ENCODE data around the gene MRM1.

MRM1 gene, protein sequence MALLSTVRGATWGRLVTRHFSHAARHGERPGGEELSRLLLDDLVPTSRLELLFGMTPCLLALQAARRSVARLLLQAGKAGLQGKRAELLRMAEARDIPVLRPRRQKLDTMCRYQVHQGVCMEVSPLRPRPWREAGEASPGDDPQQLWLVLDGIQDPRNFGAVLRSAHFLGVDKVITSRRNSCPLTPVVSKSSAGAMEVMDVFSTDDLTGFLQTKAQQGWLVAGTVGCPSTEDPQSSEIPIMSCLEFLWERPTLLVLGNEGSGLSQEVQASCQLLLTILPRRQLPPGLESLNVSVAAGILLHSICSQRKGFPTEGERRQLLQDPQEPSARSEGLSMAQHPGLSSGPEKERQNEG

DNA sequence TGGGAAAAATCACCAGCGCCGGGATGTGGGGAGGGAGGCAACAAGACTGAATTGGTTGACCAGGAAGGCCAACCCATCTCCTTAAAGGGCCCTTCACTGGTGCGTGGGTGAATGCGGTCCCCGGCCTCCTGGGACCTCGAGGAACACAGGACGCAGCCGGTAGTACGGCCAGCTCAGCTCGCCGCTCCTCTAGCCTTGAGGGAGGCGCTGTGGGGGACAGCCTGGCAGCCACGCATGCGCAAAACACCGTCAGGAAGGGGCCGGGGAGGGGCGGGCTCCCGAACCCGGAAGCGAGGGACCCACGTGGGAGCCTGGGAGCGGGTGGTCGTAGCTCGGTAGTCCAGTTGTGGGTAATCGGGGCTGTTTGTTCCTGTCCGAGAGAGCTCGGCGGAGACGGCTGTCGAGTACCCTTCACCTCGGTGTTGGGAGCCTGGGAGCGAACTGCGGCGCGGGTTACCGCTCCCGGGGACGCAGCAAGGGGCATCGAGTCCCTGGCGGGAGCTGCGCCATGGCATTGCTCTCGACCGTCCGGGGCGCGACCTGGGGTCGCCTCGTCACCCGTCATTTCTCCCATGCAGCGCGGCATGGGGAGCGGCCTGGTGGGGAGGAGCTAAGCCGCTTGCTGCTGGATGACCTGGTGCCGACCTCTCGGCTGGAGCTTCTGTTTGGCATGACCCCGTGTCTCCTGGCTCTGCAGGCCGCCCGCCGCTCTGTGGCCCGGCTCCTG lies at the start of gene MRM1:
Gene MRM1, plus strand, starts transcription at position 281 of the 727 bp plus-strand sequence. Its CDS starts 228 bp downstream, at position 509.
- peak; percentile 97 for DNase-seq

GRCh38 chr17:36553459-36553858 lies 47.9 kb upstream of the MRM1 start:
- no peak for DNase-seq

GRCh38 chr17:36566081-36566480 lies 35.3 kb upstream of the MRM1 start:
- DNase-seq = no peak

DNA sequence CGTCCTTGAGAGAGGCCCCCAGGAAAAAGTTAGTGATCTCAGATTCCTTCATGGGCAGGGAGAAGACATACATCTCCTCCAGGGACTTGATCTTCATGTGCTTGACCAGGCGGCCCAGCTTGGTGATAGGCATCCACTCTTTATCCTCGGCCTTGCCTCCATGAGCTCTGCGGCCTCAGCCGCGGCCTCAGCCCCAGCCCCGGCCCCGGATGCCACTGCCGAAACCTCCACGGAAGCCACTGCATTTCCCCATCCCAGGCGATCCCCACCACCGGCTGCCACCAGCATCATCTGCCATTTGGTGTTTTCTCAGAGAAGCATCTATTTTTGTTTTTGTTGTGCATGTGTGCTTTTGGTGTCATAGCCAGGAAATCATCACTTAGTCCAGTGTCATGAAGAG lies 26.4 kb upstream of the MRM1 start:
- DNase-seq = no peak

DNA sequence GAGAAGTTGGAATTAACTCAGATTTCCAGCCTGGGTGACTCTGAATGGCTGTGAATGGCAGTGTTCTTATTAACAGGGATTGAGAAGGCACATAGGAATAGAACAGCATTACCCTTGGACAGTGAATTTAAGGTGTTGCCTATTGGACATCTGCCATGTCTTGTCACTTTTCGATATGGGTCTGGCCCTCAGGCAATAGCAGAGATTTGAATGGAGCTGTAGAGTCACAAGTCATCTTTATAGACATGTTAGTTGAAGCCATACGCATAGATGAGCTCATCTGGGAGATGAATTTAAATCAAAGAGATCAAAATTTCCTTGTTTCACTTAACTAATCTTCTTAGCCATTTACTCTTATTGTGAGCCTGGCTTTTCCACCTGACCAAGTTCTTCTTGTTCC lies 24.6 kb upstream of the MRM1 start:
- DNase-seq = no peak

DNA sequence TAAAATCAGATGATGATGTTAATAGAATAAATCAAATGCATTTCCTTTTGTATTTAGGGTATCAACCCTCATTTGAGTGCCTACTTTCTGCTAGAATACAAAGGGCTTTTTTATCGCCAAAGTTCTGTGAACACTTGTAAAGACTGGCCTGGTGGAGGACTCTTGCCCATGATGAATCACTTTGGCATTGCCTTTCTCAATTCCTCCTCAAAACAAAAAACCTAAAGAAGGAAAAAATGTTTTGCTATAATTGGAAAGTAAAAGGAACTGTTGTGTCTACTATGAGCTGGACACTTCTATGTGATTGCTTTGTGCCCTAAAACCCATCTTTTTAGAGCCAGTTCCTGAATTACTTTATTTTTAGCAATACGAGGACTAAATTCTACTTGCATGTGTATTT lies 22.7 kb upstream of the MRM1 start:
- DNase-seq = no peak

GRCh38 chr17:36583787-36584186 lies 17.6 kb upstream of the MRM1 start:
- no peak for DNase-seq

DNA sequence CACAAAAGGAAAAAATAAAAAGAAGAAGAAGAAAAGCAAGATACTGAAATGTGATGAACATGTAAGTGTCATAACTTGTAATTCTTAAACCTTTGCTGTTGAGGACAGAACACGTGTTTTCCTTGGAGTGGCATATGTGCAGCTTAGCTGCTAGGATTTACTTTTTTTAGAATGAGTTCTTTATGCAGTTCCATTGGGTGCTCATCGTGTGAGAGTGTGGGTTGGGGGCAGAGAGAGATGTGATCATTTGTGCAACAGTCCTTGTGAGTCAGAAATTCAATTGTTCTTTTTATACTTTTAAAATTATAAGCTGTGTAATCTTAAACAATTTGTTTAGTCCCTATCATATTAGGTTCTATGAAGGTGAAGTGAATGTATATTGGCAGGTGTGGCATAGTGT lies 15.2 kb upstream of the MRM1 start:
- no peak for DNase-seq

DNA sequence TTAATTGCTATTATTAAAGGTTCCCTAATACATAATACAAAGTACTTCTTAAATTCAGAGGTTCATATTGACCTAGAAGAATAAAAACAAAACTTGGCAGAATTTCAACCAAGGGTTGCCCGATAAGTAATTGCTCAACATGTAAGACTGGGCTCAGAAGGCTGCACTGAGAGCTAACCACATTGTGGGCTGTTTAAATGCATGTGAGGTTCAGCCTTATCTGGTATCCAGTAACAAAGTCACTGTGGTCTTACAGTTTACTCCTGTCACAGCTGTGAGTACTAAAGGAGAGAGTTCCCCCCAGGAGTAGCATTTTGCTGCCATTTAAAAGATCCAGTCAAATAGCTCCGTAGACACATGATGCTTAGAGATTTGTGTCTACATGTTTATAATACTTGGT lies 11.3 kb upstream of the MRM1 start:
- no peak for DNase-seq

DNA sequence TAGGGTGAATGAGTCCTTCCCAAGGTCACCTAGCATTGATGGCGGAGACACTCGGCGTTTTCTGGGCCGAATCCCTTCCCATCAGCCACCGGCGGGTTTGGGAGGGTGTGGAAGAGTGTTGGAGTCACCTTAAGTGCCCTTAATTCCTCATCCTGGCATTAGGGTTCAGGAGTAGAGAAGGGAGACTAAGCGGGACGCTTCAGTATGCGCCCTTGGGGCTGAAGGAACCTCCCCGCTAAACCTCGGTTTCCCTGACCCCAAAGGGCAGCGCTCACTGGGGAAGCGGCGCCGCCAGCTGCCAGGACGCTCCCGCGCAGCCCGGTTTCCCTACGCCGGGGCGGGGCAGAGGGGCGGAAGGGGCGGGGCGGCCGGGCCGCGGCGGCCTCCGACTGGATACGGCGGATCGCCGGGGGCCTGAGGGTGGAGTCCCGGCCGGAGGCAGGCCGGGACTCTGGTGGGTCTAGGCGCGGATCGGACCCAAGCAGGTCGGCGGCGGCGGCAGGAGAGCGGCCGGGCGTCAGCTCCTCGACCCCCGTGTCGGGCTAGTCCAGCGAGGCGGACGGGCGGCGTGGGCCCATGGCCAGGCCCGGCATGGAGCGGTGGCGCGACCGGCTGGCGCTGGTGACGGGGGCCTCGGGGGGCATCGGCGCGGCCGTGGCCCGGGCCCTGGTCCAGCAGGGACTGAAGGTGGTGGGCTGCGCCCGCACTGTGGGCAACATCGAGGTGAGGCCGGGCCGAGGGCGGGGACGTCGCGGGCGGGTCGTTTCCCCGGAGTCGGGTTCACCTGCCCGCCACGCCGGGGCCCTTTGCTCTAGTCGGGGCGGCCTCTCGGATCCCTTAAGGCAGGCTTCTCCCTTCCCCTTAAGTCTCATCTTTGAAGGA lies 9.7 kb upstream of the MRM1 start, which contains the start of gene DHRS11:
Gene DHRS11, plus strand, starts transcription at position 446 of the 882 bp plus-strand sequence. Its CDS starts 131 bp downstream, at position 577.
- DNase-seq = peak; percentile 88

DNA sequence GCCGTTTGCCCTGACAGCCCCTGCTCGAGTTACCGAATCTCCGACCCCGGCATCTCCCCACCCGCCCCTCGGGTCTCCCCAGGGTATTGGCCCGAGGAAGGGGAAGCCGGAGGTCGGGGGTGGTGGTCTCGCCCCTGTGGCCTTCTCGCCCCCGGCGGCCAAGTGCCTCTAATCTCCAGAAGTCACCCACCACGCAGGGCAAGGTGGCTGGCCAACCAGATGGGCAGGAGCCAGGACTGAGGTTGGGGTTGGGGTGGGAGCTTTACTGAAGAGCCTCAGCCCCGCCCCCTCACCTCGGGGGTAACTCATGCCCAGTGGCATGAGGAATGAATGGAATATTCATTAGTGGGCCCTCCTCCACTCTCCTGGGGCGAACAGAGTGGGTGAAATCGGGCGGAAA lies 9.1 kb upstream of the MRM1 start:
- peak; percentile 67 for DNase-seq

- peak; percentile 57 for DNase-seq
These were observed 8.6 kb upstream of the MRM1 start for GRCh38 chr17:36592716-36593321.

DNA sequence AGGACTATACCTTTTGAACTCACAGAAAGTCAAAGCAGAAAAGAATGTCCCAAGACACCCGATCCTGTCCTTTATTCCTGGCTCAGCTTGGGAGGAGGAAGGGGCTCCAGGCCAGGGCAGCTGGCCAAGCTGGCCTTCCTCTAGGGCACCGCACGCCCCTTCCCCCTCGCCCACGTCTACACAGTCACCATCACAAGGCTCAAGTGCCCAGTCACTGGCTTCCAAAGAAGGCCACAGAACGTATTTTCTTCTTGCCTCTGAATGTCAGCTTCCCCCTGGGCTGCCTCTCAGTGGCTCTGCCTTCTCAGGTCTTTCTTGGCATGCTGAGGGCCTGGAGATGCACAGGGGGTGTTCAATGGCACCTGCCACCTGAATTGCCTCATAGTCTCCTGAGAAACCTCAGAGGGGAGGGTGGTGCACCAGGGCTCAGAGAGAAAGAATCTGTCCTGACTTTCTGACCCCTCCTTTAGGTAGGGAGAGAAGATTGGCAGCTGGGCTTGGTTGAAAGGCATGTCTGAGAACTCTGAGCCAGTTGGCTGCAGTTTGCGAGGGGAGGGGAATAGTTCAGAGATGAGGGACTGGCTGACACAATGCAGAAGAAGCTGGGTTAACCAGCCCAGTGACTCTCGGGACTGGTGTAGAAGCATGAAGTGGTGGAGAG lies 7.6 kb upstream of the MRM1 start:
- no peak for DNase-seq

DNA sequence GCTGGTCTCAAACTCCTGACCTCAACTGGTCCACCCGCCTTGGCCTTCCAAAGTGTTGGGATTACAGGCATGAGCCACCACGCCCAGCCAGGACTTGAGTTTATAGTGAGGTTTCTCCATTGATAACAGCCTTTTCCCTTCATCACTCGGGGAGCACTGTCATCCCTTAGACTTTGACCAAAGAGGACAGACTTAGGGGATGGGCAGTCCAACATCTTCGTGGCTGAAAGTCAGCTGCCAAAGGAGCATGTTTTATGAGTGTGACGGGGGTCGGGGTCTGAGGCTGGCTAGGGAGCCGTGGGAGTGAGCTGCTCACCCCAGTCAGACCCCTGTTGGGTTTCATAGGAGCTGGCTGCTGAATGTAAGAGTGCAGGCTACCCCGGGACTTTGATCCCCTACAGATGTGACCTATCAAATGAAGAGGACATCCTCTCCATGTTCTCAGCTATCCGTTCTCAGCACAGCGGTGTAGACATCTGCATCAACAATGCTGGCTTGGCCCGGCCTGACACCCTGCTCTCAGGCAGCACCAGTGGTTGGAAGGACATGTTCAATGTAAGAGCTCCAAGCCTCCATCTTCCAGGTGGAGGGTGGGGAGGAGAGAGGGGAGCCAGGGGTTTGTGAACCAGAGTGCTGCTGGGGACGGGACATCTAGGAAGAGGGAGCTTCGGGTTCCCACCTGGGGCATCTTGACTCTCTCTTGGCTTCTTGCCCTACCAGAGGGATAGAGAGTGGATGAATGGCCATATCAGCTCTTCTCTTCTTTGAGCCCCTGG lies 6.6 kb upstream of the MRM1 start:
- no peak for DNase-seq

- no peak for DNase-seq
These were observed 4.2 kb upstream of the MRM1 start for GRCh38 chr17:36597226-36597625.

GRCh38 chr17:36597866-36598777 lies 3.3 kb upstream of the MRM1 start:
- DNase-seq = no peak

- no peak for DNase-seq
These were observed 2.4 kb upstream of the MRM1 start for GRCh38 chr17:36598951-36599401.

DNA sequence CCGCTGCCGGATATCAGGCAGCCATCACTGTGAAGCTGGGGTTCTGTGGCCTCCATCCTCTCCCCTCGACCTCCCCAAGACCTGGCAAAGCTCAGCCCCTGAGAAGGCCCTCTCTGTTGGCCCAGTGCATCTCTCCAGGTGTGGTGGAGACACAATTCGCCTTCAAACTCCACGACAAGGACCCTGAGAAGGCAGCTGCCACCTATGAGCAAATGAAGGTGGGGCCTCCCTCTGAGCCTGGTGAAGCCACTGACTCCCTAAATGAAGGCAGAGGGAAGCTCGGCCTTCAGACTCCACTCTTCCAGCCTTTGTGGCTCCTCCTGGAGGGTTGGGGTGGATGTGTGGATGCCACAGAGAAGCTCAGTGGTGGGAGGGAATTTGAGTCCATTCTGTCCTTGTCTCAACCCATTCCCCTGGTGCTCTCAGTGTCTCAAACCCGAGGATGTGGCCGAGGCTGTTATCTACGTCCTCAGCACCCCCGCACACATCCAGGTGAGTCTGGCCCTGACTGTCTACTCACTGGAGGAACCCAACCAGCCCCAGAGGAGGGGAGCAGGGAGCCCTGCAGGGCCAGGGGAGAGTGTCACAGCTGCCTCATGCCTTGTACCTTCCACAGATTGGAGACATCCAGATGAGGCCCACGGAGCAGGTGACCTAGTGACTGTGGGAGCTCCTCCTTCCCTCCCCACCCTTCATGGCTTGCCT lies 1.7 kb upstream of the MRM1 start:
- no peak for DNase-seq

DNA sequence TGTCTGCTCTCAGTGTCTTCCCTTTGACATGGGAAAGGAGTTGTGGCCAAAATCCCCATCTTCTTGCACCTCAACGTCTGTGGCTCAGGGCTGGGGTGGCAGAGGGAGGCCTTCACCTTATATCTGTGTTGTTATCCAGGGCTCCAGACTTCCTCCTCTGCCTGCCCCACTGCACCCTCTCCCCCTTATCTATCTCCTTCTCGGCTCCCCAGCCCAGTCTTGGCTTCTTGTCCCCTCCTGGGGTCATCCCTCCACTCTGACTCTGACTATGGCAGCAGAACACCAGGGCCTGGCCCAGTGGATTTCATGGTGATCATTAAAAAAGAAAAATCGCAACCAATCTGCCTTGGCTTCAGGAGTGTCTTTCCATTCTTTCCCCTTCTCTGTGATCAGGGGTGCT lies 918 bp upstream of the MRM1 start:
- no peak for DNase-seq

DNA sequence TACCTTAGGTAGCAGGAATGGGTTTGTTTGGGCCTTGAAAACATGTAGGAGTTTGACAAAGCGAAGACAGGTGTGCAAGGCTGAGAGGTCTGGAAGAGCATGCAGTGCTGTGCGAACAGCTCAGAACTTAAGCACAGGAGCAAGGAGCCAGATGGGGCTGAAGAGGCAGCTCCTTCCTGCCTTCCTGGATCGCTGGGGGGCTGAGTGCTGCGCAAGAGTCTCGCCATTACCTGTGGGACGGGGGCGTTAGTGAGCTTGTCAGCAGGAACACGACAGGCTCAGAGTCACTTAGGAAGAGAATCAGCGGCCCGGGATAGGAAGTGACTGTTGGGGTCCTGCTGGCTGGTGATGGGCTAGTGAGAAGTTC lies 464 bp upstream of the MRM1 start:
- peak; percentile 84 for DNase-seq
